Kidney (tissue), 14 donors: ENCODE measurements around the gene FLNB. TPM values are rescaled to one million over a fixed set of nuclear protein-coding genes. Genes with fewer than 3 reads are reported as not detected.

Experiments
- DNase-seq, 5 donors: peaks; one replicate each; pipeline ENCODE4 v3.0.0-alpha.2; 2013 to 2020
- FAIRE-seq: peaks from 2 replicates; lab custom pipeline; 2012; peaks lifted over from hg19 to GRCh38; lab: Jason Lieb, UNC
- H3K27ac ChIP-seq, 2 donors: one replicate each; pipeline ENCODE4 v1.7.0; 2013; ENCODE audit warnings: low read depth in 2 of 2, low read length in 2 of 2, inconsistent platforms in 1 of 2
- H3K27me3 ChIP-seq: one replicate; pipeline ENCODE4 v1.7.1; 2013; ENCODE audit warnings: low read length, inconsistent platforms; ENCODE audit not compliant: control insufficient read depth, insufficient read depth
- H3K36me3 ChIP-seq, 3 donors: one replicate each; pipeline versions ENCODE4 v1.7.0 to v1.7.1; 2013; ENCODE audit warnings: low read length in 3 of 3, control low read depth in 1 of 3, inconsistent platforms in 1 of 3; ENCODE audit not compliant: insufficient read depth in 3 of 3, control insufficient read depth in 2 of 3
- H3K4me1 ChIP-seq, 3 donors: one replicate each; pipeline versions ENCODE4 v1.7.0 to v1.7.1; 2013; ENCODE audit warnings: low read length in 3 of 3, inconsistent platforms in 1 of 3, low read depth in 1 of 3; ENCODE audit not compliant: control insufficient read depth in 2 of 3, insufficient read depth in 2 of 3
- H3K4me3 ChIP-seq, 3 donors: one replicate each; pipeline versions ENCODE4 v1.7.0 to v1.8.1; 2013; ENCODE audit warnings: low read length in 3 of 3, control low read depth in 1 of 3, inconsistent platforms in 1 of 3
- H3K9ac ChIP-seq, 3 donors: one replicate each; pipeline versions ENCODE4 v1.7.0 to v1.7.1; 2013; ENCODE audit warnings: low read length in 3 of 3, control low read depth in 1 of 3, inconsistent platforms in 1 of 3
- H3K9me3 ChIP-seq, 3 donors: one replicate each; pipeline versions ENCODE4 v1.7.0 to v1.7.1; 2013; ENCODE audit warnings: low read length in 3 of 3, control low read depth in 1 of 3, inconsistent platforms in 1 of 3; ENCODE audit not compliant: control insufficient read depth in 2 of 3, insufficient read depth in 1 of 3
- intact Hi-C: fragments of 100-400 bp; cut with DNase I; formaldehyde crosslinking; loops from one replicate; pipeline ENCODE4 v1.11.1; 2022
- polyA plus RNA-seq: library from polyadenylated mRNA; stranded (reverse); fragments of 350-450 nt; fragmentation: Illumina TruSeq; extraction: RNeasy Lipid Tissue Mini Kit (QIAGEN cat#74804); gene quantifications from one replicate; pipeline ENCODE4 v1.2.3, GENCODE V29; 2014; ENCODE audit warnings: low read depth, low replicate concordance; ENCODE audit not compliant: insufficient read depth
- total RNA-seq: library from RNA; stranded (reverse); fragmentation: NEBNext Ultra II Directional; extraction: Animal tissue kit (Norgen Biotek cat#: 25700); gene quantifications from one replicate; pipeline ENCODE4 v1.2.1, GENCODE V29; 2021
- TF ChIP-seq, protein P1 (sequence below): IDR thresholded peaks from 3 replicates; pipeline ENCODE4 v1.5.1; 2012; ENCODE audit warnings: mild to moderate bottlenecking, moderate library complexity, borderline replicate concordance; ENCODE audit not compliant: insufficient read depth; ENCODE audit errors: extremely low read depth
- donor health status: control.
- donor health status: control.
- donor health status: control.
- donor health status: control.
- donor health status: control.
- donor health status: DM: yes; HTN: yes; CAD: no.
- donor health status: Normal renal cell carcinoma (clear cell type).

The FLNB gene
- total and polyA plus RNA-seq, 2 donors from 2014 or later = 115 to 216 TPM

DNA sequence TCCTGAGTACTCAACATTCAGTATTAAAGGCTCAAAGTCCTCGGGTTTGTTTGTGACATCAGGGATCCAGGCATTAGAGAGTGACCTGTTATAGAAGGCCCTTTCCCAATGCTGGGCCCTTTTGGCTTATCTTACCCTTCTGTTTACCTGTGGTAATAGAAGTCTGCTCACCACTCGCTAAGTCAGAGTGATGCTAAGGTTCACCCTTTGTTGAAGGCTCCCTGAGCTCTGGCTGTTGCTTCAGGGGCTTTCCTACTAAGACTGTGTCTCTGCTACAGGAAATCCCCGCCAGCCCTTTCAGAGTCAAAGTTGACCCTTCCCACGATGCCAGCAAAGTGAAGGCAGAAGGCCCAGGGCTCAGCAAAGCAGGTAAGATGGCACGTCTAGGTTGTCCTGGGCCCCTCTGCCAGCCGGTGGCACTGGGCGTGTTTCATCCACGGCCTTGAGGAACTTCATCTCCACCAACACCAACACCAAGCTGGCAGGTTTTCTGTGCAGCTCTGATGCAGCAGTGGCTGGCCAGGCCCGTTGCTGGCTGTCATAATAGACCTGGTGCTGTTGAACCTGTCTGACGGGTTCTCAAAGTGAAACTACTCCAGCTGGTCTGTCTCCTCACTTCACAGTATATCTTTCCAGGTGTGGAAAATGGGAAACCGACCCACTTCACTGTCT, 103.4 kb downstream of the FLNB start:
- Histone ChIP-seq H3K27ac (peak overlapping the region in 1 of 2 donors; percentile 78), H3K4me3 (no peak overlapping the region), H3K9me3 (no peaks in the 10 kb centered on the region), H3K36me3 (peaks cover 10 to 43% (median 34%) of the 10 kb centered on the region in 3 donors), H3K4me1 (peaks cover 0 to 20% (median 0%) of the 10 kb centered on the region in 3 donors), H3K27me3 (no peaks in the 10 kb centered on the region), H3K9ac (no peak overlapping the region)
- DNase-seq (peak; percentile 61 to 86 (median 83)), FAIRE-seq (no peak)
- intact Hi-C loops = no loop called here
- TF ChIP-seq, protein P1, sequence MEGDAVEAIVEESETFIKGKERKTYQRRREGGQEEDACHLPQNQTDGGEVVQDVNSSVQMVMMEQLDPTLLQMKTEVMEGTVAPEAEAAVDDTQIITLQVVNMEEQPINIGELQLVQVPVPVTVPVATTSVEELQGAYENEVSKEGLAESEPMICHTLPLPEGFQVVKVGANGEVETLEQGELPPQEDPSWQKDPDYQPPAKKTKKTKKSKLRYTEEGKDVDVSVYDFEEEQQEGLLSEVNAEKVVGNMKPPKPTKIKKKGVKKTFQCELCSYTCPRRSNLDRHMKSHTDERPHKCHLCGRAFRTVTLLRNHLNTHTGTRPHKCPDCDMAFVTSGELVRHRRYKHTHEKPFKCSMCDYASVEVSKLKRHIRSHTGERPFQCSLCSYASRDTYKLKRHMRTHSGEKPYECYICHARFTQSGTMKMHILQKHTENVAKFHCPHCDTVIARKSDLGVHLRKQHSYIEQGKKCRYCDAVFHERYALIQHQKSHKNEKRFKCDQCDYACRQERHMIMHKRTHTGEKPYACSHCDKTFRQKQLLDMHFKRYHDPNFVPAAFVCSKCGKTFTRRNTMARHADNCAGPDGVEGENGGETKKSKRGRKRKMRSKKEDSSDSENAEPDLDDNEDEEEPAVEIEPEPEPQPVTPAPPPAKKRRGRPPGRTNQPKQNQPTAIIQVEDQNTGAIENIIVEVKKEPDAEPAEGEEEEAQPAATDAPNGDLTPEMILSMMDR = no peak

DNA sequence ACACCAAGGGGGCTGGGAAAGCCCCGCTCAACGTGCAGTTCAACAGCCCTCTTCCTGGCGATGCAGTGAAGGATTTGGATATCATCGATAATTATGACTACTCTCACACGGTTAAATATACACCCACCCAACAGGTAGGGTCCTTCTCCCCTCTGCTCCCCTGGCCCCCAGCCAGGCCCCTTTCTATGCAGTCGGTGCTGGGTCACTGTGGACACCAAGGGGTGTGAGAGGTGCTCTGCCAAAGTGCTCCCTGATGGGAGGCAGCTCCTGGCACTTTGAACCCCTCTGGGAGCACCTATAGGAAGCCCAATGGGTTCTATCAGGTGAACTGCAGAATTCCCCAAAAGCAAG, 103.9 kb downstream of the FLNB start:
- Histone ChIP-seq H3K9ac (no peak overlapping the region), H3K27me3 (no peaks in the 10 kb centered on the region), H3K9me3 (no peaks in the 10 kb centered on the region), H3K36me3 (peaks cover 10 to 40% (median 33%) of the 10 kb centered on the region in 3 donors), H3K27ac (peak overlapping the region in 1 of 2 donors; percentile 78), H3K4me3 (no peak overlapping the region), H3K4me1 (peaks cover 0 to 26% (median 2%) of the 10 kb centered on the region in 3 donors)
- intact Hi-C loops = no loop called here
- TF ChIP-seq, protein P1 = no peak
- DNase-seq (no peak), FAIRE-seq (no peak)

DNA sequence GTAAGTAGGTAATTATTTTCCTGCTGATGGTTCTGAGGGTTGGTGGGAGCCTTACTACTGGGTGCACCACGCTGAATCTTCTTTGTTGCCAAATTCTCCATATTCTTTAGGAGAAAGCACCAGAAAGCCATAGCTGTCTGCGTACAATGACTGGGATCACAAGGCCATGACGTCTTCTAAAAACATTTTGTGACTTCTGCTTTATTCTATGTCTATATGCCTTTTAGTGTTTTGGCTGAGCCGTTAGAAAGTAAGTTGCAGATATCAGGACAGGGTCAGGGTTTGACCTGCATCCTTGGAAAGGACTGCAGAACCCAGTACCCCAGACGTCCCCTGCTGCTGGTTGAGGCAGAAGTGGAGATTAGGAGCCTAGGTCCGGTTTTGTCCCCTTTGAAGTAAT, 107.0 kb downstream of the FLNB start:
- Histone ChIP-seq H3K36me3 (peaks cover 4 to 33% (median 19%) of the 10 kb centered on the region in 3 donors), H3K9me3 (no peaks in the 10 kb centered on the region), H3K4me3 (no peak overlapping the region), H3K27me3 (no peaks in the 10 kb centered on the region), H3K27ac (no peak overlapping the region), H3K9ac (no peak overlapping the region), H3K4me1 (peaks cover 2 to 40% (median 17%) of the 10 kb centered on the region in 3 donors)
- no peak for FAIRE-seq
- intact Hi-C loops = no loop called here
- DNase-seq = no peak
- TF ChIP-seq, protein P1 = no peak
